GM18870 (cell line): ENCODE measurements around the gene GFPT1.
"Not testable (repeated sequence)": the region's sequence is repeated elsewhere in the genome, so short reads cannot be mapped to it uniquely, and the experiment has no call there.

ENCODE experiments used
- ATAC-seq: cut with Tn5 transposase; IDR thresholded peaks from one replicate; pipeline ENCODE4 v1.9.1; 2021; ENCODE audit warnings: moderate library complexity; ENCODE audit not compliant: unreplicated experiment

The GFPT1 gene

DNA sequence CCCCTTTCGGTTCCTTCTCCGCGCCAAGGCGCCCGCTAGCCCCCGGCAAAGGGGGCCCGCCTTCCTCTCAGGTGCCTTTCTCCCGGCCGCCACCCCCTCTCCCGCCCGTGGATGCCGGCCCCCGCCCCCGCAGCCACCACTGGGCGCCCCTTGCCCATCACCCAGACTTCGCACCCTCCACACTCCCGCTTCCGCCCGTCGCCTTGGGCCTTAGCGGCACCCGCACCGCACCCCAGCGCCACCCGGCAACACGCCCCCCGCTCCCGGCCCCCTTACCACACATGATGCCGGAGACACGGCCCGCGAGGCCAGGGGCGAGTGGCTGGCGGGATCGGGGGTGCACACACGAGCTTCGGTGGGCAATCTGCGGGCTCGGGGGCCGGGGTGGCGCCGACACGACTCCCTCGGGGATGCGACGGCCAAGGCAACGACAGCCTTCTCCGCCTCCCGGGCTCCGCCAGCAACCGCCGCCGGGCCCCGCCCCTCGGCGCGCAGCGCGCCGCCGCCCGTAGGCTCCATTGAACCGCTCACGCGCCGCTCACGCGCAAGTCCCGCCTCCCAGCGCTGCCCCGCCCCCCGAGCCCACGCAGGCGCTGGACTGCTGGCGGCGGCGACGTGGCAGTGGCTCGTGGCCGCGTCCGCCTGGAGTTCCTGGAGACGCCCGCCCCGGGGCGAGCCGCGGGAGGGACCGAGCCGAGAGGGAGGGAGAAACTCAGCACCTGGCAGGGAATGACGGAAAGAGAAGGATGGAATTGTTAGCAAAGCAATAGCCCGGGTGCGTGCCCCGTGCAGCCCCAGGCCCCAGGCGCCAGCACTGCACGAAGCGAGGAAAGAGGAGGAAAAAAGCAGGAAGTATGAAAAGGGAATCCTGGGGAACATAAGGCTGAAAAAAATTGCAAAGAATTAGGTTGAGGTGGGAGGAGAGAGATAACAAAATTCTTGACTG, at the start of gene GFPT1:
GFPT1 (minus strand) TSS at position 439 of the 946 bp plus-strand sequence; CDS start at position 283, 156 bp downstream.
- ATAC-seq = peak; percentile 50

- ATAC-seq = peak; percentile 3
Measured at GRCh38 chr2:69436596-69436937, 49.5 kb upstream of the GFPT1 start.

DNA sequence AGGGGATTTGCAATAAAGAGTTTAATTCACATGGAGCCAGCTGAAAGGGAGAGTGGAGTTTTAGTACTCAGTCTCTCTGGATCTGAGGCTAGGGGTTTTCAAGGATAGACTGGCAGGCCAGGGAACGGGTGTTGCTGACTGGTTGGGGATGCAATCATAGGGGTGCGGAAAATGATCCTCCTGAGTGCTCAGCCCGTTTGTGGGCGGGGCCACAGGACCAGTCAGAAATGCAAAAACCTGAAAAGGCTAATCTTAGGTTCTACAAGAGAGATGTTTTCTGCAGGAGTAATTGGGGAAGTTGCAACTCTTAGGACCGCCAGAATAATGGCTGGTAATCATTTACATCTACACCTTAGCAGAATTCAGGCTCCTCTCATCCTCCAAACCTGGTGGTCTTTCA, 47.7 kb upstream of the GFPT1 start:
- ATAC-seq = no peak

- no peak for ATAC-seq
Measured at GRCh38 chr2:69429491-69430183, 42.6 kb upstream of the GFPT1 start.

- ATAC-seq = no peak
Measured at GRCh38 chr2:69428981-69429380, 42.0 kb upstream of the GFPT1 start.

- no peak for ATAC-seq
Measured at GRCh38 chr2:69424419-69424818, 37.4 kb upstream of the GFPT1 start.

GRCh38 chr2:69422198-69422597, 35.2 kb upstream of the GFPT1 start:
- no peak for ATAC-seq

DNA sequence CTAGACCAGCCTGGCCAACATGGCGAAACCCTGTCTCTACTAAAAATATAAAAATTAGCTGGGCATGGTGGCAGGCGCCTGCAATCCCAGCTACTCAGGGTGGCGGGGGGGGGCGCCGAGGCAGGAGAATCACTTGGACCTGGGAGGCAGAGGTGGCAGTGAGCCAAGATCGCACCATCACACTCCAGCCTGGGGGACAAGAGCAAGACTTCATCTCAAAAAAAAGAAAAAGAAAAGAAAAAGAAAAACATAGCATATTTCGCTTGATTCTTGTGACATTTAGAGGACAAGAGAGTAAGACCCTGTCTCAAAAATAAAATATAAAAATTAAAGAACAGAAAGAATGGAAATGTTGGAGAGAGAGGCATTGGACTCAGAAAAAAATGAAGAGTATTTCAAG, 32.1 kb upstream of the GFPT1 start:
- not testable (repeated sequence) for ATAC-seq

GRCh38 chr2:69416147-69416546, 29.1 kb upstream of the GFPT1 start:
- ATAC-seq = no peak

GRCh38 chr2:69411120-69411519, 24.1 kb upstream of the GFPT1 start:
- ATAC-seq = no peak

- no peak for ATAC-seq
Measured at GRCh38 chr2:69405306-69405705, 18.3 kb upstream of the GFPT1 start.

GRCh38 chr2:69400121-69400520, 13.1 kb upstream of the GFPT1 start:
- ATAC-seq = no peak

DNA sequence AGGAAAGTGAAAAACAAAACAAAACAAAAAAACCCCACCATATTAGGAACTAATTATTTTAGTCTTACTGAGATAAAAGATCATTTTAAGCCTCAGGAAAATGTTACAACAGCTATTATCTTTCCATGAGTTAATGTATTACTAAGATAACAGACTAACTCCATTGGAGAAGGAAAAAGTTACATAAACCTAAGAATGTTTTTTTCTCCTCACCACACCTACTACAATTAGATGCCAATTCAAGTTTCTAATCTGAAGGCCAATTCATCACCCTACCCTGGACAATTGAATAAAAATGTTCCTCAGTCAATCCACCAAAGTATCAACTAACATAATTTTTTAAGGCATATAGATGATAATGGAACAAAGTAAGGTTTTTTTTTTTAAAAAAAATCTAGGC, 10.2 kb upstream of the GFPT1 start:
- ATAC-seq = no peak

DNA sequence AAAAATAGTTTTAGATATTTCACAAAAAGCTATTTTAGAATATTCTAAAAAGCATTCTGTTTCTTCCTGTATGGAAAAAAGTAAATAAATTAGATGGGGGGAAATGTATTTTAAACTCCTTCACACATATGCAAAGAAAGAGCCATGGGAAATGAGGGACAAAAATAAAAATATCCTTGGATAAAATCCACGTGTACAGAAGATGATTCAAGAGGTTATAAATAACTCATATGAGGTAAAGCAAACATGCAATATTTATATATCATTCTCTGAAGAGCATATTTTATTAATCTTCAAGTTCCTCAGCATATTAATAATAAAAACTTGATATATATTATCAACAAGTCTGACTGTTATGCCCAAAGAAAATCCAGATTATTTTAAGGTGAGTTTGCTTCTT, 8.8 kb upstream of the GFPT1 start:
- ATAC-seq = no peak

- no peak for ATAC-seq
Measured at GRCh38 chr2:69393963-69394362, 6.9 kb upstream of the GFPT1 start.

DNA sequence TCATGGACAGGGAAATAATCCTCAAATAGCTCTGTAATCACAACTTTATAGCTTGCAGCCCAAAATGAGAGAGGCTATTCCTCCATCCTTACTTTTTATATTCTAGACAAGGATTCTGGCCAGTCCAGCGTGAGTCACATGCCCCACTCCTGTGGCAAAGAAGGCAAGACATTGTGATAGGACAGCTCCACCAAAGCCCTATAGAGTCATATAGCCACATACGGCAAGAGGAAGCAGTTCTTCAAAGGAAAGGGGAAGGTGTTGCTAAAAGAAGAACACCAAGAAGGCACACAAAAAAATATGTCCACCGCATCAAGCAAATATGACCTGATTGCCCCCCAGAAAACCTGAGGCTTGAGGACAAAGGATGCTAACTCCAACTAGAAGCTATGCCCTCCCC, 3.4 kb upstream of the GFPT1 start:
- ATAC-seq = no peak

GRCh38 chr2:69390001-69390400, 3.0 kb upstream of the GFPT1 start:
- no peak for ATAC-seq

DNA sequence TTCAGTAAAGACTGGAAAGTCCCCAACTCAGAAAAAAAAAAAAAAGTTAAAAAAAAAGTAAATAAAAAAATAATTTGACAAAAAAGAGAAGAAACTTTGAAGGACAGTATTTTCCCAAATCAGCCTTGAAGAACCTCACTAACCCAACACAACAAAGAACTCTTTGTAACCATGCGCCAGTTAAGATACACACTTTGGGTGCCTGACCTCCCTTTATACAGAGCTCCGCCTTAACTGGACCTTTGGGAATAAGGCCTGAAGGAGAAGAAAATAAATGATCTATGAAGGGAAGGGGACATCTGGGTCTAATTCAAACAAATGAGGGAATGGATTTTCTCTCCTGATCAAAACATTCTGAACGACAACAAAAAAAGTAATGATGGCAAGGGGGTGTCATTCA, 2.2 kb upstream of the GFPT1 start:
- ATAC-seq = no peak

GRCh38 chr2:69387770-69388481, 899 bp upstream of the GFPT1 start:
- no peak for ATAC-seq

DNA sequence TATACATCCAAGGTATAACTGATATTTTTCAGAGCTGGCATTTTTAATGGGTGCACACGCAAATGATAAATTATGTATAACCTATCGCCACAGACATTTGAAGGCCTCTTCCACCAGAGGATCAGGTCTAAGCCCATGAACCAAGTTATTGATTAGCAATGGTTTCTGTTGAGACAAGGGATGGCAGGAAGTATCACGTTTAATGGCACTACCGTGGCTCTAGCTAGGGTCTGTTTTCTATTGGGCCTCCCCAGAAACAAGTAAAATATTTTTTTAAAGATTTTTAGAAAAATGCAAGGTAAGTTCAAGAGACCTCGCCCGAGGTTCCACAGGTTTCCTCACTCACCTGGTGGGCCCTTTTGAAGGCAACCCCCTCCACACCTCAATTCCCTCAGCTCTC, 667 bp downstream of the GFPT1 start:
- peak; percentile 22 for ATAC-seq

DNA sequence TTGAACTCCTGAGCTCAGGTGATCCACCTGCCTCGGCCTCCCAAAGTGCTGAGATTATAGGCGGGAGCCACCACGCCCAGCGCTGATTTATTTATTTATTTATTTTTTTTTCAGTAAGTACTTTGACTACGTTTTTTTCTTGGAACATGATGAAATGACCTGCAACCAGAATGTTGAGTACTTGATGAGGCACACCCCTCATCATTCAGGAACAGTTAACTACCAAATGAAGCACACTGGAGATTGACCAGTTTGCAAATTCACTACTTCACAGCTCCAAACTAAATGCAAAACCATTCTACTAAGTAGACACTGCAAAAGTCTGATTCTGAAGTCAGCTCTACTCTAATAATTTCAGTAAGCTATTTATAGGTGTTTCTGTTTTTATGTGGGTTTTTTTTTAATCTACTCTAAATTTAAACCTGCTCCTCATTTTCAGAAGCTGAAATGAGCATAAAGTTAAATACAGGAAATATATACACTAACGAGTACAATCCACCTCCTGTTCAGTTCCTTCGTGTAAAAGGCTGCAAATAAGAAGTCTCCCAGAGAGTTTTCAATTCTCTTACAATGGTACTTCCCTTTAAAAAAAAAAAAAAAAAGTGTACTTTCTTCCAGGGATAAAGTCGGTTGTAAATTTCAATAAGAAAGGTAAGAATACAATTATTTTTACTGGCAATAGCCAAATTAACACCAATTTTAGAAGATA, 1.4 kb downstream of the GFPT1 start:
- ATAC-seq = no peak
